Neutrophil (primary cell): ENCODE measurements around the gene MVB12A.

Source experiments
- H3K27ac ChIP-seq: fragments of 200-600 bp; sonication (generic); 2 replicates; pipeline ENCODE4 v1.5.1; 2016; ENCODE audit warnings: mild to moderate bottlenecking, moderate library complexity
- H3K27me3 ChIP-seq: fragments of 200-600 bp; sonication (generic); 2 replicates; pipeline ENCODE4 v1.6.0; 2016; ENCODE audit warnings: mild to moderate bottlenecking
- H3K36me3 ChIP-seq: fragments of 200-600 bp; sonication (generic); 2 replicates; pipeline ENCODE4 v1.5.1; 2017
- H3K4me1 ChIP-seq, 2 experiments: fragments of 200-600 bp in 1 of 2; sonication (generic) in 1 of 2; 1 replicate in 1 of 2; 2 replicates in 1 of 2; pipeline versions ENCODE4 v1.5.1 to v1.6.1; 2013 to 2016; ENCODE audit warnings: low read depth in 1 of 2, low read length in 1 of 2, mild to moderate bottlenecking in 1 of 2, moderate library complexity in 1 of 2; ENCODE audit not compliant: control insufficient read depth in 1 of 2, insufficient read depth in 1 of 2
- H3K4me3 ChIP-seq, 2 experiments: fragments of 200-600 bp in 1 of 2; sonication (generic) in 1 of 2; 1 replicate in 1 of 2; 2 replicates in 1 of 2; pipeline ENCODE4 v1.5.1; 2013 to 2016; ENCODE audit warnings: low read depth in 1 of 2, low read length in 1 of 2, mild to moderate bottlenecking in 1 of 2, moderate library complexity in 1 of 2
- H3K9me3 ChIP-seq: fragments of 200-600 bp; sonication (generic); 2 replicates; pipeline ENCODE4 v1.5.1; 2016
- TF ChIP-seq, protein P1 (sequence below): fragments of 200-600 bp; sonication (generic); IDR thresholded peaks from 2 replicates; pipeline ENCODE4 v1.5.1; 2016; ENCODE audit warnings: antibody characterized with exemption

Gene MVB12A

DNA sequence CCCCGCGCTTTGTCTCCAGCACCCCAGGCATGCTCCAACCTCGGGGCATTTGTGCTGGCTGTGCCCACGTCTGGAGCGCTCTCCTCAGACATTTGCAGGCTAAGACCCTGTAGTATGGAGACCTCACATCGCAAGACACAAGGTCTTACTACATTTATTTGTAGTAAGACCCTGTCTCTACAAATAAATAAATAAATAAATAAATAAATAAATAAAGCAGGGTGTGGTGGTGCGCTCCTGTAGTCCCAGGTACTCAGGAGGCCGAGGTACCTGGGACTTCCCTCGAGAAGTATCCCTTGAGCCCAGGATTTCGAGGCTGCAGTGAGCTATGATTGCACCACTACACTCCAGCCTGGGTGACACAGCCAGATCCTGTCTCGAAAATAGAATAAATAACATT, 36.3 kb downstream of the MVB12A start:
- TF ChIP-seq, protein P1, sequence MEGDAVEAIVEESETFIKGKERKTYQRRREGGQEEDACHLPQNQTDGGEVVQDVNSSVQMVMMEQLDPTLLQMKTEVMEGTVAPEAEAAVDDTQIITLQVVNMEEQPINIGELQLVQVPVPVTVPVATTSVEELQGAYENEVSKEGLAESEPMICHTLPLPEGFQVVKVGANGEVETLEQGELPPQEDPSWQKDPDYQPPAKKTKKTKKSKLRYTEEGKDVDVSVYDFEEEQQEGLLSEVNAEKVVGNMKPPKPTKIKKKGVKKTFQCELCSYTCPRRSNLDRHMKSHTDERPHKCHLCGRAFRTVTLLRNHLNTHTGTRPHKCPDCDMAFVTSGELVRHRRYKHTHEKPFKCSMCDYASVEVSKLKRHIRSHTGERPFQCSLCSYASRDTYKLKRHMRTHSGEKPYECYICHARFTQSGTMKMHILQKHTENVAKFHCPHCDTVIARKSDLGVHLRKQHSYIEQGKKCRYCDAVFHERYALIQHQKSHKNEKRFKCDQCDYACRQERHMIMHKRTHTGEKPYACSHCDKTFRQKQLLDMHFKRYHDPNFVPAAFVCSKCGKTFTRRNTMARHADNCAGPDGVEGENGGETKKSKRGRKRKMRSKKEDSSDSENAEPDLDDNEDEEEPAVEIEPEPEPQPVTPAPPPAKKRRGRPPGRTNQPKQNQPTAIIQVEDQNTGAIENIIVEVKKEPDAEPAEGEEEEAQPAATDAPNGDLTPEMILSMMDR: no peak
- no peaks in the 10 kb centered on the region for H3K36me3 ChIP-seq
- no peak overlapping the region for H3K4me3 ChIP-seq
- H3K4me1 ChIP-seq: no peaks in the 10 kb centered on the region
- no peak overlapping the region for H3K27ac ChIP-seq
- H3K27me3 ChIP-seq: peaks cover 78% of the 10 kb centered on the region
- H3K9me3 ChIP-seq: no peaks in the 10 kb centered on the region

DNA sequence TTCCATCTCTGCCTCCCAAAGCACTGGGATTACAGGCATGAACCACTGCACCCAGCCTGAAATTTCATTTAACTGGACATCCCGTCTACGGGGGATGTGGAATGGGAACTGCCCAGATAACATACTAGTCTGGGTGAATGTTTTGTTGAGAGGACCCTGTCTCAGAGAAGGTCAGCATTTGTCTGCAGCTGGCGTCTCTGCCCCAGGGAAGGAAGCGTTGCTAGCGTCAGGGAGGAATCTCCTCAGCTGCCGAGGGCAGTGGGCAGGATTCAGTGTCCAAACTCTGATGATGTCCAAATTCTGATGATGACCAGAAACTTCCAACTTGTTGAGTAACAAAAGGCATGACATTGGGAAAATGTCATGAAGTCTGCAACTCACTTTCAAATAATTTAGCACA, 37.8 kb downstream of the MVB12A start:
- no peaks in the 10 kb centered on the region for H3K9me3 ChIP-seq
- TF ChIP-seq, protein P1: no peak
- peaks cover 64% of the 10 kb centered on the region for H3K27me3 ChIP-seq

DNA sequence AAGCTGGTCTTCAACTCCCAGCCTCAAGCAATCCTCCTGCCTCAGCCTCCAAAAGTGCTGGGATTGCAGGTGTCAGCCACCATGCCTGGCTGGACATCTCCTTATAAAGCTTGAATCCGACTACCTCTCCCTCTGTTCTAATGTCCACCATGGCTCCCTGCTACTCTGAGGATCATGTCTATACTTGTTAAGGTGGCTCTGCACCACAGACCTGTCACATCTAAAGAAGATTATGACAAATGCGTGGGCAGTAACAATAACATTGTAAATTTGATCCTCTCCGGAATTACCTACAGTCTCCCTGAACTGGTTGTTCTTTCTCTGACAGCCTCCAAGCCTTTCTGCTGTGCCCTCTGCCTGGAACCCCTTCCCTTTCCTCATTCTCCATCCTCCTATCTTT, 39.1 kb downstream of the MVB12A start:
- no peak overlapping the region for H3K27ac ChIP-seq
- TF ChIP-seq, protein P1: no peak
- no peak overlapping the region for H3K4me3 ChIP-seq
- H3K4me1 ChIP-seq: no peaks in the 10 kb centered on the region
- no peaks in the 10 kb centered on the region for H3K9me3 ChIP-seq
- H3K27me3 ChIP-seq: peaks cover 56% of the 10 kb centered on the region
- no peaks in the 10 kb centered on the region for H3K36me3 ChIP-seq

More for the DNA sequence above, 37.8 kb downstream of the MVB12A start:
- no peak overlapping the region for H3K4me3 ChIP-seq
- H3K27ac ChIP-seq: no peak overlapping the region
- H3K36me3 ChIP-seq: no peaks in the 10 kb centered on the region
- no peaks in the 10 kb centered on the region for H3K4me1 ChIP-seq

DNA sequence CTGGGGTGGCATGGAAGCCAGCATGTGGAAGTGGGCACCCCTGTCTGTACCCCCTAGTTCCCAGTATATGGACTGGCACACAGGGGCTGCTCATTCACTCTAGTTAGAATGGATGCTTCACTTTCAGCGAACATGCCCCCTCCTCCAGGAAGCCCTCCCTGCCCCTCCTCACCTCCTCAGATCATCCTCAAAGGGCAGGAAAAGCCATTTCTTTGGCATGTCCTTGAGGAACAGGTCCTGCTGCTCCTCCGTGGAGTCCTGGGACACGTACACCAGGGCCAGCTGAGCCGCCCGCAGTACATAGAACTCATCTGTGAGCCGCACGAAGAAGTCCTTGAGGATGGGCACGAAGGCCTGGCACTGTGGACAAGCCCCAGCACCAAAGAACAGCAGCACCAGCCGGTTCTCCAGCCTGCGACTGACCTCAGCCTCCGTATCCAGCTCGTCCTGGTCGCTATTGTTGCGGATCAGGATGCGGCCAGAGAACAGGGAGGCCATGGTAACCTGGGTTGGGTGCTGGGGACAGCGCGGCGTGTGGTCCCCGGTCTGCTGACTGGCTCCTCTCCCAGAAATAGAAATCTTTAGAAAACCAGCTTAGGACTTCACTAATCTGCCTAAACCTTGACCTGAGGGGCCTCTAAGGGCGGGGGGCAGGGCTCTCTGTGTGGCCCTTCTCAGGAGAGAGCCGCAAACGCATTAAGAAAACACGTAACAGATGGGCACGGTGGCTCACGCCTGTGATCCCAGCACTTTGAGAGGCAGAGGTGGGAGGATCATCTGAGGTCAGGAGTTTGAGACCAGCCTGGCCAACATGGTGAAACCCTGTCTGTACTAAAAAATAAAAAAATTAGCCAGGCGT, 40.8 kb downstream of the MVB12A start, which contains the start of gene NXNL1:
NXNL1 (minus strand) TSS at position 555 of the 859 bp plus-strand sequence; CDS start at position 498, 57 bp downstream.
- Histone ChIP-seq H3K27ac (no peak within 1 kb of the TSS), H3K36me3 (no peaks in the 10 kb centered on the region), H3K4me1 (no peaks in the 10 kb centered on the region), H3K4me3 (no peak within 1 kb of the TSS), H3K27me3 (peaks cover 50% of the 10 kb centered on the region), H3K9me3 (no peaks in the 10 kb centered on the region)
- TF ChIP-seq, protein P1: no peak

- Histone ChIP-seq H3K4me3 (no peak overlapping the region), H3K27ac (no peak overlapping the region)
- TF ChIP-seq, protein P1: no peak
These were observed 46.6 kb downstream of the MVB12A start for GRCh38 chr19:17466487-17466850.

More at GRCh38 chr19:17466487-17466850, 46.6 kb downstream of the MVB12A start:
- no peaks in the 10 kb centered on the region for H3K36me3 ChIP-seq
- H3K9me3 ChIP-seq: no peaks in the 10 kb centered on the region
- H3K27me3 ChIP-seq: peaks cover 48% of the 10 kb centered on the region
- peaks cover 11 to 19% of the 10 kb centered on the region in 2 experiments for H3K4me1 ChIP-seq
